Mesangial cell (primary cell): ENCODE results near the gene MRS2. TPM values are rescaled to one million over a fixed set of nuclear protein-coding genes. Genes with fewer than 3 reads are reported as not detected.

Source experiments
- total RNA-seq: library from RNA; depleted of rRNA; stranded (reverse); fragments of >200 nt; gene quantifications from 2 replicates; pipeline ENCODE4 v1.2.3, GENCODE V29; 2015

The MRS2 gene, protein sequence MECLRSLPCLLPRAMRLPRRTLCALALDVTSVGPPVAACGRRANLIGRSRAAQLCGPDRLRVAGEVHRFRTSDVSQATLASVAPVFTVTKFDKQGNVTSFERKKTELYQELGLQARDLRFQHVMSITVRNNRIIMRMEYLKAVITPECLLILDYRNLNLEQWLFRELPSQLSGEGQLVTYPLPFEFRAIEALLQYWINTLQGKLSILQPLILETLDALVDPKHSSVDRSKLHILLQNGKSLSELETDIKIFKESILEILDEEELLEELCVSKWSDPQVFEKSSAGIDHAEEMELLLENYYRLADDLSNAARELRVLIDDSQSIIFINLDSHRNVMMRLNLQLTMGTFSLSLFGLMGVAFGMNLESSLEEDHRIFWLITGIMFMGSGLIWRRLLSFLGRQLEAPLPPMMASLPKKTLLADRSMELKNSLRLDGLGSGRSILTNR
- 26.1 and 33.2 TPM in 2 replicates for total RNA-seq

DNA sequence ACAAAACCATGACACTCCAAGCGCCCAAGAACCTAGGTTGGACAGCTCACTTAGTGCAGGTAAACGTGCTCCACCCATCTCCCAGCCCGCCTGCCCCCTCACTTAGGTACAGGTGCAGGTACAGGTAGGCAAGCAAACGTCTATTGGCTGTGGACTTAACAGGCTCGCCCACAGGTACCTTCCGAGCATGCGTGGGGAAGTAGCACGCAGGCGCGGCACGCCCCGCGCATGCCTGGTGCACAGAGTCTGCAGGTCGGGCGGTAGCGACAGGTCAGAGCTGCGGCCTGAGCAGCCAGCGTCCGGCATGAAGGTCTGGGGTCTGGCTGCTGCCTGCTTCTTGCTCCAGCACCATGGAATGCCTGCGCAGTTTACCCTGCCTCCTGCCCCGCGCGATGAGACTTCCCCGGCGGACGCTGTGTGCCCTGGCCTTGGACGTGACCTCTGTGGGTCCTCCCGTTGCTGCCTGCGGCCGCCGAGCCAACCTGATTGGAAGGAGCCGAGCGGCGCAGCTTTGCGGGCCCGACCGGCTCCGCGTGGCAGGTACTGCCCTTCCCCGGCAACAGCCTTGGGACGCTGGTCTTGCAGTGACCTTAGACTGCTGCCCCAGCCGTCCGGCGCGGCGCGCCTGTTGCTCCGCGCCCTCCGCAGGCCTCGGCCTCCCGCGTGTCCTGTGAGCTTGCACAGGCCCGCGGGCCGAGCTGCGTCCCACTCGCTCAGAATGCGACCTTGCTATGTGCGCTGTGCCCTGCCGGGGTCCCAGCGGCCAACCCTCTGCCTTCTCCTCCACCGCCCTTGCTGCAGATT, at the start of gene MRS2:
Gene MRS2, plus strand, starts transcription at position 240 of the 804 bp plus-strand sequence. Its CDS starts 111 bp downstream, at position 351.

DNA sequence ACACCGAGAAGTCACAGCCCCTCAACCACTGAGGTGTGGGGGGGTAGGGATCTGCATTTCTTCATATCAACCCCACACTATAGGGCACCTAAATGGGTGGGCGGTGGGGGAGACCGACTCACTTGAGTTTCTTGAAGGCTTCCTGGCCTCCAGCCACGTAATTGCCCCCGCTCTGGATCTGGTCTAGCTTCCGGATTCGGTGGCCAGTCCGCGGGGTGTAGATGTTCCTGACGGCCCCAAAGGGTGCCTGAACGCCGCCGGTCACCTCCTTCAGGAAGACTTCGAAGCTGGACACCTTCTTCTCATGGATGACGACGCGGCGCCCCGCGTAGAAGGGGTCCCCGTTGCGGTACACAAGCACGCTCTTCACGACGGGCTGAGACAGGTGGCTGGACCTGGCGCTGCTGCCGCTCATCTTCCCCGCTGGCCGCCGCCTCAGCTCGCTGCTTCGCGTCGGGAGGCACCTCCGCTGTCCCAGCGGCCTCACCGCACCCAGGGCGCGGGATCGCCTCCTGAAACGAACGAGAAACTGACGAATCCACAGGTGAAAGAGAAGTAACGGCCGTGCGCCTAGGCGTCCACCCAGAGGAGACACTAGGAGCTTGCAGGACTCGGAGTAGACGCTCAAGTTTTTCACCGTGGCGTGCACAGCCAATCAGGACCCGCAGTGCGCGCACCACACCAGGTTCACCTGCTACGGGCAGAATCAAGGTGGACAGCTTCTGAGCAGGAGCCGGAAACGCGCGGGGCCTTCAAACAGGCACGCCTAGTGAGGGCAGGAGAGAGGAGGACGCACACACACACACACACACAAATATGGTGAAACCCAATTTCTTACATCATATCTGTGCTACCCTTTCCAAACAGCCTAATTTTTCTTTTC, 45.2 kb upstream of the MRS2 start, which contains the start of gene DCDC2:
Gene DCDC2, minus strand, starts transcription at position 724 of the 883 bp plus-strand sequence. Its CDS starts 309 bp downstream, at position 415.

Other genes with a start within 250 kb of the MRS2 start
- 45.6 and 93.4 TPM in 2 replicates for gene DCDC2, start 44.9 kb upstream of the MRS2 start, total RNA-seq
- 0.81 and 4.1 TPM in 2 replicates for gene GPLD1, start 86.6 kb downstream of the MRS2 start, total RNA-seq
- gene ALDH5A1, start 92.0 kb downstream of the MRS2 start, total RNA-seq: 2.4 and 12.0 TPM in 2 replicates
- gene KIAA0319, start 243.3 kb downstream of the MRS2 start, total RNA-seq: under 0.01 TPM in 1 of 2 replicates, not detected in the other